GM19455 (cell line): ENCODE results near the gene RFK.

ENCODE experiments used
- ATAC-seq: cut with Tn5 transposase; IDR thresholded peaks from one replicate; pipeline ENCODE4 v1.9.1; 2021; ENCODE audit not compliant: unreplicated experiment

Gene RFK

DNA sequence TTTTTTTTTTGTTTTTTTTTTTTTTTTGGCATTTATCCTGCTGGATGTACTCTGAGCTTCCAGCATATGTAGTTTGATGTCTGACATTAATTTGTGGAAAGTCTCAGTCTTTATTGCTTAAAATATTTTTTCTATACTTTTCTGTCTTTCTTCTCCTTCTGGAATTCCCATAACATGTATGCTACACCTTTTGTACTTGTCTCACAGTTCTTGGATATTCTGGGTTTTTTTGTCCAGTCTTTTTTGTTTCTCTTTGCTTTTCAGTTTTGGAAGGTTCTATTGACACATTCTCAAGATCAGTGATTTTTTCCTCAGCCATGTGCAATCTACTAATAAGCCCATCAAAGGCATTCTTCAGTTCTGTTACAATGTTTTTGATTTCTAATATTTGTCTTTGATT, 19.4 kb upstream of the RFK start:
- no peak for ATAC-seq

DNA sequence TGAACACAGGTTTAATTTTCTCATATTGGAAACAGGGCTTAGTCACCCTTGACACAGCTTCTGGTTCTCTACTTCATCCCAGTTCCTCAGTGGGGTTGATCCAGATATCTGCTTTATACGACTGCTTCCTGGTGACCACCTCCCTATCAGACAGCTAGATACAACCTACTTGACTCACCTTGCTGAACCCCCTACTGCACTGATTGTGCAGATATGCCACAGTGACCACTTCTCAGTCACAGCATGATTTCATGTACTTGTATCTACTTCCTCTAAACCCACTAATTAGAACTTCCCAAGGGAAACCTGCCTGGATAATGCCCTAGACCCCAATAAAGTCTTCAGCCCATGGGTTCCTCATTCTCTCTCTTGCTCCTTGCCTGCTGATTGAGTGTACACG, 18.4 kb upstream of the RFK start:
- ATAC-seq, result no peak

DNA sequence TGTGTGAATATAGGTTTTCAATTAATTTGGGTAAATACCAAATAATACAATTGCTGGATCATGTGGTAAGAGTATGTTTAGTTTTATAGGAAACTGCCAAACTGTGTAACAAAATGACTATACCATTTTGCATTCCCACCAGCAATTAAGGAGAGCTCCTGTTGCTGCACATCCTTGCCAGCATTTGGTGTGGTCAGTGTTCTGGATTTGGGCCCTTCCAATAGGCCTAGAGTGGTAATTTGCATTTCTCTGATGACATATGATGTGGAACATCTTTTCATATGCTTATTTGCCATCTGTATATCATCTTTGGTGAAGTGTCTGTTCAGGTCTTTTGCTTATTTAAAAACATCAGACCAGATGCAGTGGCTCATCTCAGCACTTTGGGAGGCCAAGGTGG, 11.6 kb upstream of the RFK start:
- ATAC-seq, result no peak

DNA sequence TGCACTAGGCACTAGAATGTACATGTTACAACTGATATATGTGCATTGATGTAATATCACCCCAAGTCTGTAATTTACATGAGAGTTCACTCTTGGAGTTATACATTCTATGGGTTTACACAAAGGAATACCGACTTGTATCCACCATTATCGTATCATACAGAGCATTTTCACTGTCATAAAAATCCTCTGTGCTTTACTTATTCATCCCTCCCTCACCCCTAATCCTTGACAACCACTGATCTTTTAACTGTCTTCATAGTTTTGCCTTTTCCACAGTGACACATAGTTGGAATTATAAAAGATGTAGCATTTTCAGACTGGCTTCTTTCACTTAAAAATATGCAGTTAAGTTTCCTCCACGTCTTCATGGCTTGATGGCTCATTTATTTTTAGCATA, 11.1 kb upstream of the RFK start:
- ATAC-seq, result no peak

DNA sequence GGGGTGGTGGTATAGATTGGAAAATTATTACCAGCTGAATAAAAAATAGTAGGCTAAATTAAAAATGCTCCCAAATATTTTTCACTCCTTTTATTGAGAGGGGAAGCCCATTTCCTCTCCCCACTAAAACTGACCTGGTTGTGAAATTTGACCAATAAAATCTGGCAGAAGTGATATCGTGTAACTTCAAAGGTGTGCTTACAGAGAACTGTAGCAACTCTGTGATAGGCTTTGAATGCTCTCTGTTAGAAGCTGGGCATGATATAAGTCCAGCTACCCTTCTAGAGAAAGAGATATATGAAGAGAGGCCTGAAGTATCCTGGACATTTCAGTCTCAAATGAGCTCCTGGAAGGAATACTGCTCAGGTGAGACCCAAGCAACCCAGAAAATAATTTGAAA, 10.2 kb upstream of the RFK start:
- ATAC-seq, result no peak

DNA sequence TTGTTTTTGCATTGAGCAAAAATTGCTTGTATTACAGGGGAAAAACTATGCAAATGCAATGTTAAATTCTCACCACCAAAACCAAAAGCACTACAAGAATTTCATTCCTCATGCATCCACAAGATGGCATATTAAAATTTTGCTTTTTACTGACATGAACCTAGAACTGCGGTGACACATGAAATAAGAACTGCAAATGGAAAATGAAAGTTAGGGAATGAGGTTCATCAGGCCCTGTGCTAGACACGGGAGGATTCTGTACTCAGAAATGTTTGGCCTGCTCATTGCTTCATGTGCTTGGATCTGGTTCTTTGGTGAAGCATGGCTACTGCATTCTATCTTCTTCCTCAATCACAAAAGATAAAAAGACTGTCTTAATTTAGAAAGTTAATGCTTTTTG, 9.1 kb upstream of the RFK start:
- peak; percentile 89 for ATAC-seq

DNA sequence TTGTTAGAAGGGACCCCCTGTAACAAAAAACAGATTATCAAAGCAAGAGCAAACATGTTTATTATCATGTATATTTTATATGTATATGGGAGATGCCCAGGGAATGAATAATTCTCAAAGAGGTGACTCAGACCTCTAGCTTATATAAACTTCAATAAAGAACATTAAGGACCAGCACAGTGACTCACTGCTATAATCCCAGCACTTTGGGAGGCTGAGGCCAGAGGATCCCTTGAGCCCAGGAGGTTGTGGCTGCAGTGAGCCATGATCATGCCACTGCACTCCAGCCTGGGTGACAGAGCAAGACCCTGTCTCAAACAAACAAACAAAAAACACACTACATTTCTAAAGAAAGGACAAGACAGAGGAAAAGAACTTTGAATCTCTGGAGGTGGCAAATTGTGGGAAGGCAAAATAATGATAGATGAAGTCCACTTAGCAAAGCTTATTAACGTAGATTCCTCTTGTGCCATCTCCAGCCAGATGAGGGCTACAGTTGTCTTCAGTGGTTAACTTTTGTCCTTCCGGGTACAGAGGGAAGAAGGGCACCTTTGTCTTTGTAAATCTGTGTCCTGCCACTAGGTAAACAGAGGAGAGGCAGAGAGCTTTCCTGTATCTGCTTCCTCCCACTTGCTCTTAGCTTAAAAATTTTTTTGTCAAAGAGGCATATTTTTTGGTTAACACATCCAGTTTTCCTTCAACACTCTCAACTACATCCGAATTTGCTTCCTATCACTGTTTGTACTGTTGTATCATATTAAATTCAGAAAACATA, 7.5 kb upstream of the RFK start:
- ATAC-seq, result no peak

DNA sequence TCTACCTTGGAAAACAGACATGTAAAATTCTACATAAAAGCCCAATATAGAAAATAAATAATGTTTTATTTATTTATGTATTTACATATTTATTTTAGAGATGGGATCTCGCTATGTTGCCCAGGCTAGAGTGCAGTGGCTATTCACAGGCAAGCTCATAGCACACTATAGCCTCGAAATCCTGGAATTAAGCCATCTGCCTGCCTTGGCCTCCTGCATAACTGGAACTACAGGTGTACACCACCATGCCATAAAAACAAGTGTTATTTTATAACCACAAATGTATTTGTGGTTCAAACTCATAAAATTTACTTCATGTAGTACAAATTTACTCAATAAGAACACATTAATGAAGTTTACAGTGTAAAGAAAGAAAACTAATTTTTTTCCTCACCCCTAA, 7.0 kb upstream of the RFK start:
- no peak for ATAC-seq

DNA sequence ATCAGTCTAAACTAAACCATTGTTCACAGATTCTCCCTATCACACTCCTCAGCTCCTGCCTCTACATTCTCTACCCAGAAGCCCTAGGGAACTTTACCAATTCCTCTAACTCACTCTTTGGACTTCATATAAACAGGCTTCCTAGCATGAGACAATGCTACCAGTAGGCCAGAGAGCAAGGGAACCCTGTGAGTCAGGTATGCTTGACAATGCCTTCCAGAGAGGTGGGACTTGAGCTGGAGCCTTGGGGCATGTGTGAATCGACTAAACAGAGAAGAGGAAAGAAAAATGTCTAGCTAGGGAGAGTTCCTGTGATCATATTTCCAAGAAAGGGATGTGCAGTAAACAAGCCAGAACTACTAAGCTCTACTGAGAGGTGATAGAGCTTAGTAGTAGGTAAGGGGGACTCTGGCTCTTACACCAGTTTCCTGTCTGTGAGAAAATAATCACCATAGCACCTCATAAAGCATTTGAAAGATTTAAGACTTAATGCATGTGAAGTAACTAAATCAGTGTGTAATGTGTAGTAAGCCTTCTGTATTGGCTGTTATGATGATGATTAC, 6.4 kb upstream of the RFK start:
- no peak for ATAC-seq

DNA sequence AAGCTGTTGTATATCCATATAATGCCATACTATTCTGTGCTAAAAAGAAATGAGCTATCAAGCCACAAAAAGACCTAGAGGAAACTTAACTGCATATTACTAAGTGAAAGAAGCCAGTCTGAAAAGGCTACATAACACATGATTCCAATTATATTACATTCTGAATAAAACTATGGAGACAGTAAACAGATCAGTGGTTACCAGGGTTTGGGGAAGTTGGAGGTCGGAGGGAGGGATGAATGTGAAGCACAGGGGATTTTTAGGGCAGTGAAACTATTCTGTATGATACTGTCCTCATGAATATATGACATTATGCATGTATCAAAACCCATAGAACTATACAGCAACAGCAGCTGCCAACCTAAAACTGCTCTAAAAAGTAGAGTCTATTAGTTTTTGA, 5.6 kb upstream of the RFK start:
- ATAC-seq, result no peak

DNA sequence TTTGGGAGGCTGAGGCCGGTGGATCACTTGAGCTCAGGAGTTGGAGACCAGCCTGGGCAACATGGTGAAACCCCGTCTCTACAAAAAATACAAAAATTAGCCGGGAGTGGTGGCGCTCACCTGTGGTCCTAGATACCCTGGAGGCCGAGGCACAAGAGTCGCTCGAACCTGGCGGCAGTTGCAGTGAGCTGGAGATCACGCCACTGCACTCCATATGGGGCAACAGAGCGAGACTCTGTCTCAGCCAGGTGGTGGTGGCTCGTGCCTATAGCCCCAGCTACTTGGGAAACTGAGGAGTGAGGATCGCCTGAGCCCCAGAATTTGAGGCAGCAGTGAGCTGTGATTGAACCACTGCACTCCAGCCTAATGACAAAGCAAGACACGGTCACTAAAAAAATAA, 2.4 kb upstream of the RFK start:
- no peak for ATAC-seq

DNA sequence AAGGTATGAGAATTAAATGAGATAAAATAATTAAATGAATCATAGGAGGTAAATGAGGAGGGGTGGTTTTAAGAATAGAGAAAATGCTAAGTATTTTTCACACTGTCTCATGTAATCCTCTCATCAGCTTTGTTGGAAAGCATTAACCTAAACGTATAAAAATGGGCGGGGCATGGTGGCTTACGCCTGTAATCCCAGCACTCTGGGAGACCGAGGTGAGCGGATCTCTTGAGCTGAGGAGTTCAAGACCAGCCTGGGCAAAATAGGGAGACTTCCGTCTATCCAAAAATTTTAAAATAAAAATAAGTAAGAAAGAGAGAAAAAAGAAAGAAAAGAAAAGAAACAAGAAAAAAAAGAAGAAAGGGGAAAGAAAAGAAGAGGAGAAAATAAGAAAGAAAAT, 1.9 kb upstream of the RFK start:
- ATAC-seq, result no peak

DNA sequence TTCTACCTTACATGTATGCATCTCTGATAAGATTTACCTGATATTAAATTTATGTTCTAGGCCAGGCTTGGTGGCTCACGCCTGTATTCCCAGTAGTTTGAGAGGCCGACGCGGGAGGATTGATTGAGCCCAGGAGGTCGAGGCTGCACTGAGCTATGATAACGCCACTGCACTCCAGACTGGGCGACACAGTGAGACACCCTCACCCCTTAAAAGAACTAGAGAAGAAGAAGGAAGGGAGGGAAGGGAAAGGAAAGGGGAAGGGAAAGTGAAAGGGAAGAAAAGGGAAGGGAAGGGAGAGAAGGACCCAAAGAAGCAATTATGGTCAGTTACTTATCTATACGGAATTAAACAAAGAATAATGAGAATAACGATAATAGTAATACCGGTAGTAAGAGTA, 1.2 kb upstream of the RFK start:
- no peak for ATAC-seq

DNA sequence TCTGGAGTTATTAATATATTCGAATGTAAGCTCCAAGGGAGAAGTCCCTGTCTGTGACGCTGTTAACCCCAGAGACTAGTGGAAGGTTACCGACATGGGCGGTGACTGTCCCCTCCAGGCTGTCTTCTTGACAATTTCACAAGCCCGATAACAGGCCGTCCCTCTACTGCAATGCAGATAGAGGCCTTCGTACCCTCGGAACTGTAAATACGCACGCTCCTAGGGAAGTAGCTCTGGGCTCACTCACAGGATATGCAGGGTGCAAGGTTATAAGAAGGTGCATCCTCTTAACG, 680 bp upstream of the RFK start:
- peak; percentile 58 for ATAC-seq

DNA sequence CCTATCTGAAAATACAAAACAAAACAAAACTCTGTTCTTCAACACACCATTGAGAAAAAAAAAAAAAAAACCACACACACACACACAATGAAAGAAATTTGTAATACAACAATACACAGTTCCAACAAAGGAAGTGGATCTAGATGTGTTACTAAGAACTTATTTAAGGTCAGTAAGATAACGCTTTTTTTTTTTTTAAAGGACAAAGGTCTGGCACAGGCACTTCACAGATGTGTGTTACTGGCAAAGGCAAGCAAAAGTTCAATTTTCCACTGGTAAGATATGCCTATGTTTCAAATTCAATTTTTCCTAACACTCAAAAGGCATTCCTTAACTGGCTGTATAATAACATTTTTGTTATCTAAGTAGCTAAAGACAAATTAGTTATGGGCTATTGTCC, 3.6 kb downstream of the RFK start:
- no peak for ATAC-seq

DNA sequence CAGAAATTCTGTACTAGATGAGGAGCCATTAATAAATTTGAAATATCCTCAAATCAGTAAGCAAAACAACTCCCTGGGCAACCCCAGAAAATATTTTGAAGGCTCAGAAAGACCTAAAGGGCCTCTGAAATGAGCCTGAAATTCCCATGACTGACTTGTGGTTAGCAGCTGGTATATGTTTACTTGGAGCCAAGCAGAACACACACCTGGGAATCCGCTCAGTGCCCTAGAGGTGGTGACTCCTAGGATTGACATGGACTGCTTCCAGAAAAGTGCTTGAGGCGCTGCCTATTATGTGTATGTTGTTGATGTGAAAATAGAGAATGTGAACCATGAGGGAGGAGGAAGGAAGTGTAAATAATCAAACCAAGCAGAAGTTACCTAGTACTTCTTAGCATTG, 14.7 kb downstream of the RFK start:
- no peak for ATAC-seq

DNA sequence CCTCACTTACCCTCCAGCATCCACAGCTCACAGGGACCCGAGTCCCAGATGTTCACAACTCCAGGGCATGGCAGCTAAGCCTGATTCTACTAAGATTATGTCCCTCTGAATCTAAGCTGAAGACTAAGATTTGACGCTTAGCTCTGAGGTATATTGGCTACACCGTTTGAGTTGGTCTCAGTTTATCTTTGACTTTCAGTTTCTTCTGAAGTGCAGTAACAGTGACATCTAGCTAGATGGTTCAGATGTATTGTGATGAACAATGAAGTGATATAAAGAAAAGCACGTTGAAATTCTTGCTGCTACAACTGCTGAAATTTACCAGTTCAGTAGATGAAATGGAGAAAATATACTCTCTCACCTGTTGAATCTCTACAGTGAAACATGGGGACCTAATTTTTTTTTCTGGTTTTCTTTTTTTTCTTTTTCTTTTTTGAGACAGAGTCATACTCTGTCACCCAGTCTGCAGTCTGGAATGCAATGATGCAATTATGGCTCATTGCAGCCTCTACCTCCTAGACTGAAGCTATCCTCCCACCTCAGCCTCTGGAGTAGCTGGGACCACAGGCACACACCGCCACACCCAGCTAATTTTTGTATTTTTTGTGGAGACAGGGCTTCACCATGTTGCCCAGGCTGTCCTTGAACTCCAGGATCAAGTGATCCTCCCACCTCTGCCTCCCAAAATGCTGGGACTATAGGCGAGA, 15.7 kb downstream of the RFK start:
- ATAC-seq, result no peak

DNA sequence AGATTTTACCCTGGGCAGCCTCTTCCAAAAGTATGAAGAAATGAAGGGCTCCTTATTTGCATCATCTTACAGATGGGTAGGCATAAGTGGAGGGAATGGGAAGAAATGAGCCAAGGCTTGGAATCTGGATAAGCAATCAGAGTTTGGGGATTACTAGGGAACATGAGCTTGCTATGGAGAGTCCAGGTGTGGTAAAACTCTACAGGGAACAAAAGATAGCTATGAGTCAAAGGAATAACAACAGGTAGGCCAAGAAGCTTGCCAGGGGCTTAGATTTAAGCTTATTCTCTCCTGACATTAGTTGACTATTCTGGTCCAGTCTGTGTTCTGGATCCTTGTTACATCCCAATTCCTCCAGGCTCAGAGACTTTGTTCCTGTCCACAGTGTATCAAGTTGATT, 16.4 kb downstream of the RFK start:
- ATAC-seq, result no peak

DNA sequence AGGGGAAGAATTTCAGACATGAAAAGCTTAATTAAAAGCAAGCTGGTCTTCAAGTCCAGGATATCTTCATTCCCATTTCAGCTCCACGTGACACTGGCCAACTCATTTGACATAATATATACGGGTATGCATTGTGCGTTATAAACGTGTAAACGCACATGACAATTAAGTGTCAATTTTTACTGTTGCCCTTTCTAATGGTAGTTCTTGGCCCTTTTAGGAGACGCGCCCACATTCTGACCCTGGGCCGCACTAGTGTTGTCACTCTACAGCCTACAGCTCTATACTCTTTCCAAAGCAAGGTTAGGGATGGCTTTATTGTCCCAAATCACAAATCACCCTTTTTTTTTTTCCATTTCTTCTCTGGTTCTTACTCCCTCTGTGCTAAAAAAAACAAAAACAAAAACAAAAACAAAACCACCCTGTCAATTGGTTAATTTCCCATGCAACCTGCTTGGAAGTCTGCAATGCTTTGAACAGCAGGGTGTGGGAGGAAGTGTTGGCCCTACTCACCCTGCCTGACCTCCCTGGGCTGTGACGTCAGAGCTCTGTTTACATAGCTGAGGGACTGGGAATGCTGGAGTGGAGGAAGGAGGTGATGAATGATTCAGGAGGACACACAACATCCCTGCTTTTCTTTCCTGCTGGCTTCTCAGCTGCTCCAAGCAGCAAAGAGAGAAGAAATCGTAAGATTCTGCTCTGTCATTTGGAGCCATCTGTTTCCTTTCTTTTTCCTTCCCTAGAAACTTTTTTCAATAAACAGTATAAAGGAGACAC, 19.3 kb downstream of the RFK start:
- no peak for ATAC-seq

DNA sequence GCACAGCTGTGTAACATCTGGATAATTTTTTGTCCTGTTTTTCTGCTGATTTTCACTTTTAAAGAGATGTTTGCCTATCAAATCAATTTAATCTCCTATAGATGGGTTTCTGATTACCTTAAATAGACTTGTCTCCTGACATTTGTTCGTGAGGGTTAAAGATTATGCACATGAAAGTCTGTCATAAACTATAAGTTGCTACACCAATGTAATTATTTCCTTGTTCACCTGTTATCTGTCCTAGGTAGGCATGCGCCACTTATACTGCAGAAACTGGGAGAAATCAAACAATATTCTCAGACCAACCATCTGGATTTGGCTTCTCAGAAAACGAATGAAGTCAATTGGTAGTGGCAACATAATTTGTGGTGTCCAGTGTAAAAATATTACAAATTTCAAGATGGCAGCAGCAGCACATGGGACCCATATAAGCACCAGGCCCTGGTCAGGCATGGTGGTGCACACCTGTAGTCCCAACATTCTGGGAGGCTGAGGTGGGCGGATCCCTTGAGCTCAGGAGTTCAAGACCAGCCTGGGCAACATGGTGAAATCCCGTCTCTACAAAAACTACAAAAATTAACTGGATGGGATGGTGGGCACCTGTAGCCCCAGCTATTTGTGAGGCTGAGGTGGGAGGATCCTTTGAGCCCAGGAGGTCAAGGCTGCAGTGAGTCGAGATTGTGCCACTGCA, 20.3 kb downstream of the RFK start:
- ATAC-seq, result no peak

DNA sequence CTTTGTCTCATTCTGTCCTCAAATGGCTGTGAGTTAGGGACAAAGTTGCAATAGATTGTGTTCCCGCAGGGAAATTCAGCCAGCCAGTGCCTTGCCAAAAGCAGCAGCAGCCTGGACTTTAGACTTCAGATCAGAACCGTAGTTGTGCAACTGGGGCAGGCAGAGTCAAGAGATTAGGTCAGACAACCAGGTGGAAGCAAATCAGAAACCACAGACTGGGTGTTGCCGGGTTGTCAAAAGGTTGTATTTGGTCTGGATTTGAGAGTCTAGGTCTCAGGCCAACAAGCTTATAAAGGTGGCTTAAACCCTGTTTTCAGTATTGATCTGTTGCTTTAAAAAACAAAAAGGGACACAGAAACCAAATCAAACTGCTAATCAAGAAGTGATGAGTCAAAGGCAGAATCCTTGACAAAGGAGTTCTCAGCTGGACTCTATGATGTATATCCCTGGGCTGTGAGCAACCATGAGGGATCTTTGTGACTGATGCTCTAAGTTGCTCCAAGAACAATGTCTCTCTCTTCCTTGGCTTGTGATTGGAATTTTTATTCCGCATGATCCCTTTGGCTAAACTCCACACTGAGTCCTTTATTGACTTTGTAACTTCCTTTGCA, 20.9 kb downstream of the RFK start:
- no peak for ATAC-seq
